GM12891 (cell line): ENCODE results near the gene TEKTIP1.

Source experiments
- DNase-seq: peaks from one replicate; pipeline ENCODE4 v3.0.0; 2011; ENCODE audit warnings: low spot score; ENCODE audit not compliant: insufficient read length
- FAIRE-seq: peaks from 2 replicates; lab custom pipeline; 2011; peaks lifted over from hg19 to GRCh38; lab: Jason Lieb, UNC
- PAX5 ChIP-seq: IDR thresholded peaks from 2 replicates; pipeline ENCODE4 v1.6.1; 2011; ENCODE audit warnings: low read length, moderate library complexity, mild to moderate bottlenecking; ENCODE audit not compliant: insufficient read depth, severe bottlenecking
- POLR2A ChIP-seq: IDR thresholded peaks from 2 replicates; pipeline ENCODE4 v1.6.1; 2011; ENCODE audit warnings: low read depth, low read length, control low read depth
- POLR2AphosphoS5 ChIP-seq: IDR thresholded peaks from 2 replicates; pipeline ENCODE4 v1.6.1; 2011; ENCODE audit warnings: low read depth, low read length, control low read depth
- POU2F2 ChIP-seq: IDR thresholded peaks from 2 replicates; pipeline ENCODE4 v1.6.1; 2011; ENCODE audit warnings: low read depth, mild to moderate bottlenecking, control low read depth, low read length, moderate library complexity
- SPI1 ChIP-seq: IDR thresholded peaks from 2 replicates; pipeline ENCODE4 v1.6.1; 2011; ENCODE audit warnings: low read depth, low read length, control low read depth
- TAF1 ChIP-seq: IDR thresholded peaks from 2 replicates; pipeline ENCODE4 v1.6.1; 2011; ENCODE audit warnings: low read depth, low read length, control low read depth

Gene TEKTIP1

DNA sequence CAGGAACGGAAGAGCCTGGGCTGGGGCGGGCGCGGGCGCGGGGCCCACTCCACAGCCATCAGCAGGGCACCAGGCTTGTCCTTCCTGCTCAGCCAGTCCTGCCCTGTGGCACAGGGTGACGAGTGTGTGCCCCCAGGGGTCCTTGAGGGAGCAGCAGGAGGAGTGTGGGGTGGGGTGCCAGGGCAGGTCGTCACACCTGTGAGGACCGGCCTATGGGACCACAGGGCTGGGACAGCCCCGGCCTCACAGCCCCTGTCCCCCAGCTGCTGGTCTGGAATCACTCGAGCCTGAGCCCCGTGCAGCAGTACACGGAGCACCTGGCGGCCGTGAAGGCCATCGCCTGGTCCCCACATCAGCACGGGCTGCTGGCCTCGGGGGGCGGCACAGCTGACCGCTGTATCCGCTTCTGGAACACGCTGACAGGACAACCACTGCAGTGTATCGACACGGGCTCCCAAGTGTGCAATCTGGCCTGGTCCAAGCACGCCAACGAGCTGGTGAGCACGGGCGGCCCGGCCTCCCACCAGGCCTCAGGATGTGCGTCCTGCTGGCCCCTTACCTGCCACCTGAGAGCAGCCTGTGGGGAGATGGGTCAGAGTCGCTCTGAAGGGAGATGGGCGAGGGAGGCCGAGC, 6.7 kb upstream of the TEKTIP1 start:
- no peak for DNase-seq
- no peak for TF ChIP-seq POLR2AphosphoS5
- no peak for TF ChIP-seq TAF1
- FAIRE-seq = no peak

DNA sequence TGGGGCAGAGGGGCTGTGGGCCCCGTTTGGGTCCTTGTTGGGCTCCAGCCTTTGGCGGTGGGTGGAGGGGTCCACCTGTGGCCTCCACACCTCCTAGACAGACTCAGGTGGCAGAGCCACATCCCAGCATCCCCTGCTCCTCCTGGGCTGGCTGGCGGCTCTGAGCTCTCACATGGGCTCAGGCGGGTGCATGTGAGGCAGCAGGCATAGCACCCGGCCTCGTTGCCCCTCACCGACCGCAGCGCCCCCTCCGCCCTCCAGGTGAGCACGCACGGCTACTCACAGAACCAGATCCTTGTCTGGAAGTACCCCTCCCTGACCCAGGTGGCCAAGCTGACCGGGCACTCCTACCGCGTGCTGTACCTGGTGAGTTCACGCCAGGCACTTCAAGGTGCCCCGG, 5.9 kb upstream of the TEKTIP1 start:
- no peak for DNase-seq
- FAIRE-seq = no peak
- TF ChIP-seq POU2F2 (no peak), POLR2AphosphoS5 (no peak), SPI1 (no peak), PAX5 (no peak), POLR2A (no peak), TAF1 (no peak)

DNA sequence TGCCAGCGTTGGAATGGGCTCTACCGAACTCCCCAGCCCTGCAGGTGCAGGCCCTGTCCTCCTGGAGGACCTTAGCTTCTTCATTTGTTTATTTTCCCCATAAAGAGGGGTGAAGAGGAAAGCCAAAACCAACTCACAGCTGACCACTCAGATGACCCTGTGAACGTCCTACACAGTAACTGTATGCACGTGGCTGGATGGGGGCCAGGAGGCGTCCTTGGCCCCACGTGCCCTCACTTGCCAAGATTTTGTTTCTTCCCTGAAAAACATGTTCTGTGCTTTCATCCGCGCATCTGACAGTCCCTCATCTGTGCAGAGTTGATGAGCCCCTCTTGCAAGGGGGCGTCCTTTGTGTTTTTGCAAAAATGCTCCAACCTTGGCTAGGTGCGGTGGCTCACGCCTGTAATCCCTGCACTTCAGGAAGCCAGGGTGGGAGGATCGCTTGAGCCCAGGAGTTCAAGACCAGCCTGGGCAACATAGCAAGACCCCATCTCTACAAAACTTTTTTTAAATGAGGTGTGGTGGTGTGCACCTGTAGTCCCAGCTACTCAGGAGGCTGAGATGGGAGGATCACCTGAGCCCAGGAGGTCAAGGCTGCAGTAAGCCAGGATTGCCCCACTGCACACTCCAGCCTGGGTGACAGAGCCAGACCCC, 5.3 kb upstream of the TEKTIP1 start:
- DNase-seq (no peak), FAIRE-seq (no peak)
- no peak for TF ChIP-seq SPI1

DNA sequence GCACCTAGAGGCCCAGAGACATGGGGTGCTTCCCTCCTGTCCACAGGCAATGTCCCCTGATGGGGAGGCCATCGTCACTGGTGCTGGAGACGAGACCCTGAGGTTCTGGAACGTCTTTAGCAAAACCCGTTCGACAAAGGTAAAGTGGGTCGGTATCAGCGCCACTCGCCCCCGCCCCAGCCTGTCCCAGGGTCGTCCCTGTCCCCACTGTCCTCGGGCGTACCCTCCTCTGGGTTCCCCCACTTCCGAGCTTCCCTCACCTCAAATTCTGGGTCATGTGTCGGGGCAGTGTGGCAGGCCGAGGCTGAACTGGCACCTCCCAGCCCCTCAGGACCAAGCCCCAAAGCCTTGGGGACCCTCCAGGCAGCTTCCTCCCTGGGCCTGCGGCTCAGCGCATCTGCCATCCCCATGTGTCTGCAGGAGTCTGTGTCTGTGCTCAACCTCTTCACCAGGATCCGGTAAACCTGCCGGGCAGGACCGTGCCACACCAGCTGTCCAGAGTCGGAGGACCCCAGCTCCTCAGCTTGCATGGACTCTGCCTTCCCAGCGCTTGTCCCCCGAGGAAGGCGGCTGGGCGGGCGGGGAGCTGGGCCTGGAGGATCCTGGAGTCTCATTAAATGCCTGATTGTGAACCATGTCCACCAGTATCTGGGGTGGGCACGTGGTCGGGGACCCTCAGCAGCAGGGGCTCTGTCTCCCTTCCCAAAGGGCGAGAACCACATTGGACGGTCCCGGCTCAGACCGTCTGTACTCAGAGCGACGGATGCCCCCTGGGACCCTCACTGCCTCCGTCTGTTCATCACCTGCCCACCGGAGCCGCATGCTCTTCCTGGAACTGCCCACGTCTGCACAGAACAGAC, 4.4 kb upstream of the TEKTIP1 start:
- TF ChIP-seq POU2F2 (no peak), POLR2A (no peak), TAF1 (no peak), PAX5 (no peak), SPI1 (no peak), POLR2AphosphoS5 (no peak)
- DNase-seq (no peak), FAIRE-seq (no peak)

DNA sequence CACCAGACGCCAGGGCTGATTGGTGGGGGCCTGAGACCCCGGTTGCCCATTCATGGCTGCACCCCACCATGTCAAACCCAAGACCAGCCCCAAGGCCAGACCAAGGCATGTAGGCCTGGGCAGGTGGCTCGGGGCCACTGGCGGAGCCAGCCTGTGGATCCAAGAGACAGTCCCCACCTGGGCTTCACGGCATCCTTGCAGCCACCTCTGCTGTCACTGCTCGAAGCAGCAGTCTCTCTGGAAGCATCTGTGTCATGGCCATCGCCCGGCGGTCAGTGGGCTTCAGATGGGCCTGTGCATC, 3.8 kb upstream of the TEKTIP1 start:
- no peak for TF ChIP-seq POLR2AphosphoS5
- no peak for TF ChIP-seq SPI1
- no peak for TF ChIP-seq PAX5
- TF ChIP-seq POU2F2 = no peak
- TF ChIP-seq TAF1 = no peak
- TF ChIP-seq POLR2A = no peak
- DNase-seq (no peak), FAIRE-seq (no peak)

DNA sequence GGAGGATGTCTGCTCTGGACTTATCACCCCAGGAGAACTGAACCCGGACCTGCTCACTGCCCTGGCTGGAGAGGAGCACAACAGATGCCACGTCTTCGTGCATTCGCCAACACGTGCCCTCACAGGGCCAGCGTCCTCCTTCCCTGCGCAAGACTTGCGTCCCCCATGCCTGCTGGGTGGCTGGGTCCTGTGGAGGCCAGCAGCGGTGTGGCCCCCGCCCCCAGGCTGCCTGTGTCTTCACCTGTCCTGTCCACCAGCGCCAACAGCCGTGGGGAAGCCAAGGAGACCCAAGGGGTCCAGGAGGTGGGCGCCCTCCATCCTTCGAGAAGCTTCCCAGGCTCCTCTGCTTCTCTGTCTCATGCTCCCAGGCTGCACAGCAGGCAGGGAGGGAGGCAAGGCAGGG, 3.4 kb upstream of the TEKTIP1 start:
- no peak for DNase-seq
- no peak for TF ChIP-seq TAF1
- TF ChIP-seq POLR2AphosphoS5 = no peak
- TF ChIP-seq POLR2A = no peak
- no peak for TF ChIP-seq POU2F2
- TF ChIP-seq SPI1 = no peak
- no peak for TF ChIP-seq PAX5
- no peak for FAIRE-seq

DNA sequence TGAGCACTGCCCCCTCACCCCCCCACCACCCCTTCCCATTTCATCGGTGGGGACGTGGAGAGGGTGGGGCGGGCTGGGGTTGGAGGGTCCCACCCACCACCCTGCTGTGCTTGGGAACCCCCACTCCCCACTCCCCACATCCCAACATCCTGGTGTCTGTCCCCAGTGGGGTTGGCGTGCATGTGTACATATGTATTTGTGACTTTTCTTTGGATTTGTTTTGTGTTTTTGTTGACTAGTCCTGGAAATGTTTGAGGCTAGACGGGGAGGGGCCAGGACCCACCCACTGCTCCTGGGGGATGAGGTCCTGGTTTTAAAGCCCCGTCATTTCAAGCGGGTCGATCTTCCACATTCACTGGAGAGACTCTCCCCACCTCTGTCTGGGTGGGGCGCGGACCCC, 3.0 kb upstream of the TEKTIP1 start:
- DNase-seq (no peak), FAIRE-seq (no peak)
- TF ChIP-seq POLR2A (no peak), SPI1 (no peak), POLR2AphosphoS5 (no peak), PAX5 (no peak), TAF1 (no peak), POU2F2 (no peak)

DNA sequence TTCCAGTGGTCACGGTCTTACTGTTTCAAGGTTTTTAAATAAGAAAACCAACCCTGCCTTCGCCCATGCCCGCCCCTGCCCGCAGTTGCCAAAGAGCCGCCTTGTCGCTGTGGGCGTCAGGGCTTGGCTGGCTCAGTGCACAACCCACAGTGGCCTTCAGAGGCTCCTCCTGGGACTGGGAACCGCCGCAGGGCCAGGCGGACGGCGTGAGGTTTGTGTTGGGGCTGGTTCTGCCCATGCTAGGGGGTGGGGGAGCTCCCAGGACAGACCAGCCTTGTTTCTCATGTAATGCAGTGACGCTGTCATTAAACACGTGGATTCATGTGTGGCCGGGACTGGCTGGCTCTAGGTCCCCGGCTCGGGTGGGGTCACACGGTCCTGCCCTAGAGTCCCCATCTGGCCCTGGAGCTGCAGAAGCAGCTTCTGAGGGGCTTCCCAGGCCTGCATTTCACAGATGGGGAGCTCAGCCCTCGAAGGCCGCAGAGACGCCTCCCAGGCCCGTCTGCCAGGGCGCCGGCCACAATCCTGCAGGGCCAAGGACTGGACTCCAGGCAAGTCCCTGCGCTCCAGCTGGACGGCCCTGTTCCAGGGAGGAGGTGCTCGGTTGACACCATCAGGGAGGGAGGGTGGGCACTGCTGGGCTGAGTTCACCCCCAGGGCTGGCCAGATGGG, 2.4 kb upstream of the TEKTIP1 start:
- FAIRE-seq (no peak), DNase-seq (no peak)
- TF ChIP-seq SPI1 = no peak

DNA sequence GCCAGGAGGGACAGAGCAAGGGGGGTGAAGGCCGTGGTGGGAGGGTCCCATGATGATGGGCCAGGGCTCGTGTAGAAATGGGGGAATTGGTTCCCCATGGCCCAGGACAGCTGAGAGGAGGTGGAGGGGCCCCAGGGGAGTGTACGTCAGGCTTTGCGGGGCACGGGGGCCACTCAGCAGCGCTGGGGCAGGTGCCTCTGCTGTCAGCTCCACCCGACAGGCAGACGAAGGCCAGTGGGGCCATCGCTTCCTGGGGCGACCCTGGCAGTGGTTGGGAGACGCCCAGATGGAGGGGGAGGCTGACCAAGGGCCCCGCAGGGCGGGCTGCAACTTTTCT, 1.9 kb upstream of the TEKTIP1 start:
- FAIRE-seq (no peak), DNase-seq (no peak)
- TF ChIP-seq POU2F2 (no peak), TAF1 (no peak)
